ENCODE measurements around the gene MACIR. TPM values are rescaled to one million over a fixed set of nuclear protein-coding genes. Genes with fewer than 3 reads are reported as not detected.
"Not testable (repeated sequence)": the region's sequence is repeated elsewhere in the genome, so short reads cannot be mapped to it uniquely, and the experiment has no call there.

The MACIR gene
- total RNA-seq, 2 experiments from 2014 or later, result 1.3 to 1.6 TPM

- H3K27ac ChIP-seq (ENCODE audit: low read depth in 1 of 2, low read length in 2 of 2), result no peak overlapping the region
- Mint-ChIP-seq H3K4me1 (ENCODE audit: low read depth) (peaks cover 2% of the 10 kb centered on the region), H3K4me3 (no peak overlapping the region), H3K27ac (no peak overlapping the region), H3K27me3 (no peaks in the 10 kb centered on the region), H3K9me3 (no peaks in the 10 kb centered on the region), H3K36me3 (ENCODE audit: low read depth) (peaks cover 6% of the 10 kb centered on the region)
- ATAC-seq (ENCODE audit: poor library complexity) (no peak), DNase-seq (no peak)
- H3K4me3 ChIP-seq (ENCODE audit: low read length), result no peak overlapping the region
- H3K9me3 ChIP-seq (ENCODE audit: control insufficient read depth in 1 of 2, insufficient read depth in 1 of 2, low read length in 2 of 2), result no peaks in the 10 kb centered on the region
- H3K36me3 ChIP-seq (ENCODE audit: insufficient read depth, low read length), result no peaks in the 10 kb centered on the region
- POLR2A ChIA-PET, result no interaction called here
- intact Hi-C loops (cut with DNase I, micrococcal nuclease), result no loop called here
- no peaks in the 10 kb centered on the region for H3K27me3 ChIP-seq (ENCODE audit: control insufficient read depth in 1 of 2, insufficient read depth in 2 of 2, low read length in 2 of 2)
- TF ChIP-seq CTCF (IDR thresholded peaks at IDR 0.05), result no peak
- H3K4me1 ChIP-seq (ENCODE audit: insufficient read depth, low read length), result no peaks in the 10 kb centered on the region
- CTCF ChIA-PET, result interaction anchor here (1.1 to 1.5 kb wide), 2 partner anchors 16 kb away, joined by 3 to 4 read pairs; no protein-coding TSS in a partner anchor
Observed at GRCh38 chr5:103217101-103217500, 41.5 kb upstream of the MACIR start.

GRCh38 chr5:103218164-103218563 lies 40.4 kb upstream of the MACIR start:
- H3K27me3 ChIP-seq (ENCODE audit: control insufficient read depth in 1 of 2, insufficient read depth in 2 of 2, low read length in 2 of 2), result no peaks in the 10 kb centered on the region
- ChIA-PET CTCF (interaction anchor here (1.5 kb wide), 1 partner anchor 15 kb away, joined by 4 read pairs; no protein-coding TSS in a partner anchor), POLR2A (no interaction called here)
- H3K9me3 ChIP-seq (ENCODE audit: control insufficient read depth in 1 of 2, insufficient read depth in 1 of 2, low read length in 2 of 2), result no peaks in the 10 kb centered on the region
- H3K36me3 ChIP-seq (ENCODE audit: insufficient read depth, low read length), result no peaks in the 10 kb centered on the region
- H3K4me3 ChIP-seq (ENCODE audit: low read length), result no peak overlapping the region
- ATAC-seq (ENCODE audit: poor library complexity) (no peak), DNase-seq (no peak)
- H3K4me1 Mint-ChIP-seq (ENCODE audit: low read depth), result no peaks in the 10 kb centered on the region
- H3K4me1 ChIP-seq (ENCODE audit: insufficient read depth, low read length), result no peaks in the 10 kb centered on the region
- H3K36me3 Mint-ChIP-seq (ENCODE audit: low read depth), result peaks cover 6% of the 10 kb centered on the region
- H3K9me3 Mint-ChIP-seq, result no peaks in the 10 kb centered on the region
- no peak overlapping the region for H3K27ac ChIP-seq (ENCODE audit: low read depth in 1 of 2, low read length in 2 of 2)
- TF ChIP-seq CTCF (IDR thresholded peaks at IDR 0.05), result no peak
- H3K27ac Mint-ChIP-seq, result no peak overlapping the region
- intact Hi-C loops (cut with DNase I, micrococcal nuclease), result no loop called here
- no peaks in the 10 kb centered on the region for H3K27me3 Mint-ChIP-seq
- no peak overlapping the region for H3K4me3 Mint-ChIP-seq

- intact Hi-C loops (cut with DNase I, micrococcal nuclease); CTCF ChIA-PET; POLR2A ChIA-PET; H3K36me3 ChIP-seq (ENCODE audit: insufficient read depth, low read length); H3K4me1 Mint-ChIP-seq (ENCODE audit: low read depth); H3K4me1 ChIP-seq (ENCODE audit: insufficient read depth, low read length); H3K9me3 ChIP-seq (ENCODE audit: control insufficient read depth in 1 of 2, insufficient read depth in 1 of 2, low read length in 2 of 2); ATAC-seq (ENCODE audit: poor library complexity); H3K4me3 ChIP-seq (ENCODE audit: low read length); DNase-seq; H3K27me3 Mint-ChIP-seq; H3K27me3 ChIP-seq (ENCODE audit: control insufficient read depth in 1 of 2, insufficient read depth in 2 of 2, low read length in 2 of 2); H3K4me3 Mint-ChIP-seq; H3K9me3 Mint-ChIP-seq; H3K36me3 Mint-ChIP-seq (ENCODE audit: low read depth); H3K27ac ChIP-seq (ENCODE audit: low read depth in 1 of 2, low read length in 2 of 2); H3K27ac Mint-ChIP-seq: not testable (repeated sequence)
Observed at GRCh38 chr5:103219074-103219473, 39.5 kb upstream of the MACIR start.
